ENCODE results near the gene PRPS1L1.

Gene PRPS1L1

GRCh38 chr7:18004372-18004771 is 23.3 kb downstream of the PRPS1L1 start:
- DNase-seq = no peak

- no peak for DNase-seq
These were observed 24.2 kb downstream of the PRPS1L1 start for GRCh38 chr7:18003286-18003994.

- DNase-seq = no peak
These were observed 29.0 kb downstream of the PRPS1L1 start for GRCh38 chr7:17998692-17999091.

GRCh38 chr7:17996442-17997223 is 31.0 kb downstream of the PRPS1L1 start:
- DNase-seq = no peak

- DNase-seq = no peak
These were observed 31.6 kb downstream of the PRPS1L1 start for GRCh38 chr7:17996040-17996439.

GRCh38 chr7:17994079-17994850 is 33.4 kb downstream of the PRPS1L1 start:
- no peak for DNase-seq

GRCh38 chr7:17991866-17992648 is 35.6 kb downstream of the PRPS1L1 start:
- DNase-seq = peak; percentile 1 to 3

GRCh38 chr7:17990761-17991160 is 36.9 kb downstream of the PRPS1L1 start:
- DNase-seq = no peak

GRCh38 chr7:17989546-17989945 is 38.1 kb downstream of the PRPS1L1 start:
- no peak for DNase-seq

GRCh38 chr7:17988858-17989257 is 38.8 kb downstream of the PRPS1L1 start:
- DNase-seq = no peak

GRCh38 chr7:17988141-17988540 is 39.5 kb downstream of the PRPS1L1 start:
- no peak for DNase-seq

GRCh38 chr7:17986851-17987250 is 40.8 kb downstream of the PRPS1L1 start:
- DNase-seq = no peak

- no peak for DNase-seq
These were observed 42.0 kb downstream of the PRPS1L1 start for GRCh38 chr7:17985473-17986239.

- DNase-seq = no peak
These were observed 43.4 kb downstream of the PRPS1L1 start for GRCh38 chr7:17984288-17984687.

- DNase-seq = no peak
These were observed 44.2 kb downstream of the PRPS1L1 start for GRCh38 chr7:17983221-17984062.

- DNase-seq = no peak
These were observed 50.7 kb downstream of the PRPS1L1 start for GRCh38 chr7:17976952-17977351.
